ENCODE measurements around the gene SFI1.

Gene SFI1

DNA sequence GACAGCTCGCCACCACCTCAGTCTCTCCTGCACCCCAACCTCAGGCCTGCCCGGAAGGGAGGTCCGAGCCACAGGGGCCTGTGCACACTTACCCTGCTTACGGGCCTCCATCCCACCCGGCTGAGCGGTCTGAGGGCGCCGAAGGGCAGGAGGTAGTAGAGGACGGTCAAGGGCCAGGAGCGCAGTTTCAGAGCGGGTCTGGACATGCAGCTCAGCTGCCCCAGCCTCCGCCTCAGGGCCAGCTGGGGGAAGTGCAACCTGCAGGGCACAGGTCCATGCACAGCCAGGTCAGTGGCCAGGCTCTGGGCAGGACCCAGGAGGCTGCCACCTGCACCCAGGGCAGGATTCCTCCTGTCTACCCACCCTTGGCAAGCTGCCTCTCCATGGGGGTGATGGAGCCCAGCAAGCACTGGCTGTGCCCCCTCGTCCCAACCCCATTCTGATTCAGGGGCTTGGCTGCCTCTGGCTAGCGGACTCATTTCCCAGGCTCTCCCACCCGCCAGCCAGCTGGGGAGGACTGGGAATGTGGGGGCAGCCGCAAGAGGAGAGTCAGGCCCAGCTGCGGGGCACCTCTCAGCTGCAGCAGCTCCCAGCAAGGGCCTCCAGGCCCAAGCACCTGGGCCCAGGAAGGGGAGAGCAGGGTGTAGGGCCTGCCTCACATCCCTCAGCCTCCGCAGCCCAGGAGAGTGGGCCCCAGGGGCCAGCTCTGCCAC lies 127.4 kb downstream of the SFI1 start:
- no peak overlapping the region for H3K4me3 ChIP-seq (ENCODE audit: low read depth, low read length)
- no peak for DNase-seq (ENCODE audit: low read depth)
- no peak for TF ChIP-seq CTCF (conservative IDR thresholded peaks at IDR 0.05; ENCODE audit: low read depth, low read length)

GRCh38 chr22:31625257-31625640 lies 128.9 kb downstream of the SFI1 start:
- no peak for TF ChIP-seq CTCF (conservative IDR thresholded peaks at IDR 0.05; ENCODE audit: low read depth, low read length)
- H3K4me3 ChIP-seq (ENCODE audit: low read depth, low read length) = peak overlapping the region; percentile 27
- no peak for DNase-seq (ENCODE audit: low read depth)

DNA sequence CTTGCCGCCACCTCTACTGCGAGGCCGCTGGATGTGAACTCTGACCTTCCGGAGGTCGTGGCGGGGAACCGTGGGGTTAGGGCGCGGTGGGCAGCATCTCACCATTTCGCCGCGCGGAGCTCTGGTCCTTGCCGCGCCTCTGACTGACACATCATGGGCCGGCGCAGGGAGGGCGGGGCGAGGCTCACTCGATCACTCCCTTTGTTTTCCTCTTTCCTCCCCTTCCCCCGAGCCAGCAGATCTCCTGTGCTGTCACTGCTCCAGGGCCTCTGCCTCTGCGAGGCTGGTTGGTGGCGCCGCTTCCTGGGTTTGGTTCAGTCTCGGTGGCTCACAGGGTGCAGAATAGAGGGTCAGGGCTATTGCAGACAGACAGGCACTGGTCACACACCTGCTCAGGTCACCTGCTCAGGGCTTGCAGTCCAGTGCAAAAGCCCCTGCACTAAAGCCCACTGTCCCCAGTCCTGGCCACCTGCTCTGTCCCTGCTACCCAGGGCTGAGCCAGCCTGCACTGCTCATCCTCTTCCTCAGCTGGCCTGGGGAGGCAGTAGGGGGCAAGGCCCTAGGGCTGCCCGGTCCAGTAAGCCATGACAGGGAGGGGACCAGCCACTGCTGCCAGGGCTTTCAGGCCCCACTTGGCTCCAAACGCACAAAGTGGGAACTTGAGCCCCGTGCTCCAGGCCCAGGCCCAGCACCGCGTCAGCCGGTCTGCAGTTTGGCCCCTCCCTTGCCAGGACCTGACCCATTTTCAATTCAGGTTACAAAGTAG lies 129.5 kb downstream of the SFI1 start:
- H3K4me3 ChIP-seq (ENCODE audit: low read depth, low read length) = peak overlapping the region; percentile 27
- TF ChIP-seq CTCF (conservative IDR thresholded peaks at IDR 0.05; ENCODE audit: low read depth, low read length) = no peak
- peak; percentile 49 for DNase-seq (ENCODE audit: low read depth)

- no peak for TF ChIP-seq CTCF (conservative IDR thresholded peaks at IDR 0.05; ENCODE audit: low read depth, low read length)
- H3K4me3 ChIP-seq (ENCODE audit: low read depth, low read length) = no peak overlapping the region
- DNase-seq (ENCODE audit: low read depth) = peak; percentile 37
Observed at GRCh38 chr22:31626427-31627150, 130.3 kb downstream of the SFI1 start.

DNA sequence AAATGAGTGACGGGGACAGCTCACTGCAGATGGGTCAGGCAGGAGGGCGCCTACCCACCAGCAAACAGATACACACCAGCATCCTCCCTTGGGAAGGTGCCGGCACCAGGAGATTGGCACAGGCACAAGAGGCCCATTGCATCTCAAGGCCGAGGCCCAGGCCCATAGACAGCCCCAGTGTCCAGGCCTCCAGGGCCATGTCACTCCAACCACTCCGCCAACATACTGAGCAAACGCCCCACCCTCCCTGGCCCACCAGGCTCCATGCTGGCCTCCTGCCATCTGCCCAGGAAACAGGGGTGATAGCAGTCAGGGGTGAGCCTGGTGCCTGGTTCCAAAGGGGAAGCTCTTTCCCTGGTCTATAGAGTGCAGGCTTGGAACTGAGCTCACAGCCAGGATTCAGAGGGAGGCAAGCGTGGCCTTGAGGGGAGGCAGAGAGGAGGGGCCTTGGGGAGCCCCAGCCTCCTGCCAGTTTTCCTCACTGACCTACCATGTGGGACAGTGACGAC lies 130.9 kb downstream of the SFI1 start:
- no peak for TF ChIP-seq CTCF (conservative IDR thresholded peaks at IDR 0.05; ENCODE audit: low read depth, low read length)
- no peak overlapping the region for H3K4me3 ChIP-seq (ENCODE audit: low read depth, low read length)
- no peak for DNase-seq (ENCODE audit: low read depth)

- H3K4me3 ChIP-seq (ENCODE audit: low read depth, low read length) = no peak overlapping the region
- peak; percentile 23 for TF ChIP-seq CTCF (conservative IDR thresholded peaks at IDR 0.05; ENCODE audit: low read depth, low read length)
- no peak for DNase-seq (ENCODE audit: low read depth)
Observed at GRCh38 chr22:31628362-31628761, 132.0 kb downstream of the SFI1 start.

All from choroid plexus epithelial cell (primary cell).